Choroid plexus epithelial cell (primary cell): ENCODE results near the gene SYK.
"Not testable (repeated sequence)": the region's sequence is repeated elsewhere in the genome, so short reads cannot be mapped to it uniquely, and the experiment has no call there.

Experiments used
- DNase-seq: peaks from one replicate; pipeline ENCODE4 v3.0.0-alpha.2; 2010; ENCODE audit warnings: low read depth
- H3K4me3 ChIP-seq: 2 replicates; pipeline ENCODE4 v1.5.1; 2011; ENCODE audit warnings: low read depth, mild to moderate bottlenecking, control low read depth, low read length, moderate library complexity
- CTCF ChIP-seq: conservative IDR thresholded peaks from 2 replicates; pipeline ENCODE4 v1.5.1; 2011; ENCODE audit warnings: low read depth, mild to moderate bottlenecking, control low read depth, inconsistent platforms, low read length, moderate library complexity

Gene SYK

DNA sequence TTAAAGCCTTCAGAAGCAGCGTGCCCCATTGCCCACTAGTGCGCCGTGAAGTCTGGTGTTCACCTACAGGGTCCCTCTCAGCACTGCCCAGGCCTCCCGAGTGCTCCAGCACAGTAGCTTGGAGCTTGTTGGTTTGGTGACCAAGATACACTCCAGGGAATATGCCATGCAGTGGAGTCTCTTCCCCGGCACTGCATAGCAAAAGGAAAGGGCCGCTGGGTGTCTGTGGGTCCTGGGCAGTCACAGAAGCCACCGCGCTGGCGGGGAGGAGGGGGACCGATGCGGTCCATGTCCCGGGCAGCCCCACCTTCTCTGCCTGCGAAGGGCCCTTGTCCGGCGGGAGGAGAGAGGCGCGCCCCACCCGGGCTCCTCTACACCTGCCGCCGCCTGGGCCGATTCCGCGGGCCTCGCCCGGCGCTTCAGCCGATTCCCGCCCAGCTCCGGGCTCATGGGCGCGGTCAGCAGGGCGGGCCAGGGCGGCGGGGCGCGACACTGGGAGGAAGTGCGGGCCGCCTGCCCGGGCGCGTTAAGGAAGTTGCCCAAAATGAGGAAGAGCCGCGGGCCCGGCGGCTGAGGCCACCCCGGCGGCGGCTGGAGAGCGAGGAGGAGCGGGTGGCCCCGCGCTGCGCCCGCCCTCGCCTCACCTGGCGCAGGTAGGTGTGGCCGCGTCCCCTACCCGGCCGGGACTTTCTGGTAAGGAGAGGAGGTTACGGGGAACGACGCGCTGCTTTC is at the start of gene SYK:
Gene SYK, plus strand, starts transcription at position 579 of the 732 bp plus-strand sequence. CDS start 42,080 bp downstream, outside the sequence.
- H3K4me3 ChIP-seq, result no peak within 1 kb of the TSS
- no peak for TF ChIP-seq CTCF
- DNase-seq, result no peak

DNA sequence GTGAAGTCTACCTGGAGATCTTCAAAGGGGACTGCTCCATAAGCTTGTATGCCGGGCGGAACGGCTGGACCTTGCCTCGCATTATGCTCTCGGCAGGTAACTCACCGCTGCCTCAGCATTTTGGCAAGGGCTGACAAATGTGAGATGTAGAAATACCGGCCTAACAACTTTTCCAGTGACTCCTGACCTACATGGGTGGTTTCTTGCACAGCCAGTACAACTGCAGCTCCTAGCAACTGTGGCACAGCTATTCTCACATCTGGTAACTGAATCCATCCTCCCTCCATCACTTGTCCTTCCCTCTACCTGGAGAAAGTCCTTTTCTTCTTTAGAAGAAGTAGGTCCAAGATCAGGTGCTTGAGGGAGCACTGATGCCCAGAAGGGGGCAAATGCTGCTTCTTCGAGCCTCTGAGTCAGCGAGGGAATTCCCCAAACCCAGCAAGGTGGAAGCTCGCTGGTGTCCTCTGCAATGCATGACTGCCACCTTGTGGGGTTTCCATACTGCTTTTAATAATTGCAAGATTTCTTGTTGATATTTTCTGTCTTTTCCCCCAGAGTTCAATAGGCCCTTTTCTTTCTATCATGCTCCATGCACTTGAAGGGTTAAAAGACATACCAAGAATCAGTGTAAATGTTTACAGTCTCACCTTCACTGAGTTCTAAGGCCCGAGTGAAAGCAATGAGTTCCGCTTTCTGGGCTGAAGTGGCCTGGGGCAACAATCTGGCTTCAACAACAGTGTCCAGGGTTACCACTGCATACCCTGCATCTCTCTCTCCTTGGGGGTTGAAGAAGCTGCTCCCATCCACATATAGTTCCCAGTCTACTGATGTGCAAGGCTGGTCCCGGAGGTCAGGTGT is 45.9 kb upstream of the SYK start:
- peak; percentile 54 for TF ChIP-seq CTCF
- H3K4me3 ChIP-seq, result not testable (repeated sequence)
- peak; percentile 54 for DNase-seq

- not testable (repeated sequence) for DNase-seq, H3K4me3 ChIP-seq
These were observed 41.0 kb upstream of the SYK start for GRCh38 chr9:90760577-90760976.

DNA sequence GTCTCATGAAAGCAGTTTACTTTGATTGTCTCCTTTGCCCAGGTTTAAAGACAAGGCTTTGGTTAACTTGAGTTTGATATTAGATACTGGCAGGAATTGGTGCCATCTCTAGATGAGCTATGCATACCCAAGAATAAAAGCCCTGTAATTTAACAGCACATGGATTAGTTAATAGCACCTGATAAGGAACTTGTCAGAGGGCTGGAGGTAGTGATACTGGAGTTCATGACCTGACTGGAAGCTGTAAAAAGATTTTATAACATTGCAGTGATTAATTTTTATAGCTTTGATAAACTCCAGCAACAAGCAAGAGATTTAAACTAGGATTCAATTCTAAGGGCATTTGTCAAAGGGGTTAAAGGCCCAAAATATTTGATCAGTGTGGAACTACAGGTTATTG is 34.9 kb upstream of the SYK start:
- DNase-seq, result no peak
- no peak overlapping the region for H3K4me3 ChIP-seq
- TF ChIP-seq CTCF, result no peak

DNA sequence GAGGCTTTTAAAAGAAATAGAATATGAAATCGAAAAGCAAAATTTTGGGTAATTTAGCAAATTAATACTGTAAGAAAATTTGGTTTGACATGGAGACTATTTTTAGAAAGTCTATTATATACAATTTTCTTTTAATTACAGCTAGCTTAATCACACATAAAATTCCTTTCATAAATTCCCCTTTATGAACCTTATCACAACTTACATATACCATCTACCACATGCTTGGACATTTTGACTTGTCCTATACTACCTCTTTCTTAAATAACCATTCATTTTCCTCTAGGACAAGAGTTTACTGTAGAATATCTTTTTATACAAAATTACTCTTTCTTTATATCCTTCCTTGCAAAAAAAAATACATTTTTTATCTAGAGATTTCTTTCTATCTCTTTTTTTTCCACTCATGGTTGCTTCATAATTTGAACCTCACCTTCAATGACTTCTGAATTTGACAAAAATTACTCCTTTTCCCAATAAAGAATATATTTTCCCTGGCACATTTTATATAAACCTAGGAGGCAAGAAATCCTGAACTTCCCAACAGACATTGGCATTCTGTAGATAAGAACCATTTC is 34.0 kb upstream of the SYK start:
- no peak for DNase-seq
- H3K4me3 ChIP-seq, result no peak overlapping the region
- TF ChIP-seq CTCF, result no peak

GRCh38 chr9:90770182-90770738 is 31.4 kb upstream of the SYK start:
- no peak for DNase-seq
- H3K4me3 ChIP-seq, result no peak overlapping the region
- TF ChIP-seq CTCF, result no peak

- TF ChIP-seq CTCF, result no peak
- DNase-seq, result no peak
- no peak overlapping the region for H3K4me3 ChIP-seq
These were observed 30.7 kb upstream of the SYK start for GRCh38 chr9:90770927-90771326.
